HepG2 (cell line): ENCODE measurements around the gene SH3GL1. TPM values are rescaled to one million over a fixed set of nuclear protein-coding genes. Genes with fewer than 3 reads are reported as not detected.
A peak's percentile ranks its signal among the peaks of the same experiment; 100 is the strongest.

Experiments
- GFI1 ChIP-seq: sonication (generic); formaldehyde crosslinking; IDR thresholded peaks from 2 replicates; pipeline ENCODE4 v1.5.0; 2020; ENCODE audit warnings: missing genetic modification reagents, mild to moderate bottlenecking, borderline replicate concordance
- GLI4 ChIP-seq: sonication (generic); formaldehyde crosslinking; IDR thresholded peaks from 2 replicates; pipeline ENCODE4 v1.5.1; 2020; ENCODE audit warnings: missing genetic modification reagents, mild to moderate bottlenecking, moderate library complexity, borderline replicate concordance
- HIC2 ChIP-seq: sonication (generic); formaldehyde crosslinking; IDR thresholded peaks from 2 replicates; pipeline ENCODE4 v1.9.0; 2022; ENCODE audit warnings: low read depth, missing genetic modification reagents
- HNF4A ChIP-seq: sonication (generic); formaldehyde crosslinking; IDR thresholded peaks from 2 replicates; pipeline ENCODE4 v1.4.0; 2020; ENCODE audit warnings: missing genetic modification reagents
- MED1 ChIP-seq: sonication (generic); formaldehyde crosslinking; IDR thresholded peaks from 2 replicates; pipeline ENCODE4 v1.4.0; 2020; ENCODE audit warnings: missing genetic modification reagents
- MIXL1 ChIP-seq: IDR thresholded peaks from 2 replicates; pipeline ENCODE4 v1.6.1; 2016
- NR2F6 ChIP-seq, 2 experiments: IDR thresholded peaks; 2 replicates each; pipeline ENCODE4 v1.6.1; 2016; ENCODE audit warnings: antibody characterized with exemption in 1 of 2, mild to moderate bottlenecking in 1 of 2
- SALL1 ChIP-seq: sonication (generic); formaldehyde crosslinking; IDR thresholded peaks from 2 replicates; pipeline ENCODE4 v1.8.0; 2022; ENCODE audit warnings: mild to moderate bottlenecking, missing genetic modification reagents
- TBP ChIP-seq: sonication (generic); formaldehyde crosslinking; IDR thresholded peaks from 2 replicates; pipeline ENCODE4 v1.5.0; 2020; ENCODE audit warnings: missing genetic modification reagents
- UBTF ChIP-seq: sonication (generic); formaldehyde crosslinking; IDR thresholded peaks from 2 replicates; pipeline ENCODE4 v1.4.0; 2020; ENCODE audit warnings: mild to moderate bottlenecking, missing genetic modification reagents
- XRCC5 ChIP-seq: fragments of 200-400 bp; formaldehyde crosslinking; optimal IDR thresholded peaks from 2 replicates; pipeline ENCODE3; 2017; ENCODE audit warnings: mild to moderate bottlenecking, low read length
- ZBTB20 ChIP-seq: sonication (generic); formaldehyde crosslinking; IDR thresholded peaks from 2 replicates; pipeline ENCODE4 v1.8.1; 2023; ENCODE audit warnings: missing genetic modification reagents, low read depth, mild to moderate bottlenecking, borderline replicate concordance
- ZFP41 ChIP-seq: sonication (generic); formaldehyde crosslinking; IDR thresholded peaks from 2 replicates; pipeline ENCODE4 v1.4.0; 2020; ENCODE audit warnings: mild to moderate bottlenecking, missing genetic modification reagents, borderline replicate concordance
- ZFP91 ChIP-seq: sonication (generic); formaldehyde crosslinking; IDR thresholded peaks from 2 replicates; pipeline ENCODE4 v1.9.0; 2022; ENCODE audit warnings: missing genetic modification reagents, mild to moderate bottlenecking, borderline replicate concordance
- ZNF280B ChIP-seq: sonication (generic); formaldehyde crosslinking; IDR thresholded peaks from 2 replicates; pipeline ENCODE4 v1.5.0; 2020; ENCODE audit warnings: missing genetic modification reagents, mild to moderate bottlenecking, borderline replicate concordance
- ZNF513 ChIP-seq: sonication (generic); formaldehyde crosslinking; conservative IDR thresholded peaks from 2 replicates; pipeline ENCODE4 v1.5.0; 2020; ENCODE audit warnings: missing genetic modification reagents
- ZNF563 ChIP-seq: sonication (generic); formaldehyde crosslinking; IDR thresholded peaks from 2 replicates; pipeline ENCODE4 v1.8.0; 2022; ENCODE audit warnings: mild to moderate bottlenecking, moderate library complexity, missing genetic modification reagents
- ZNF780A ChIP-seq: sonication (generic); formaldehyde crosslinking; IDR thresholded peaks from 2 replicates; pipeline ENCODE4 v1.8.0; 2022; ENCODE audit warnings: mild to moderate bottlenecking, missing genetic modification reagents, moderate library complexity
- ZNF788 ChIP-seq: sonication (generic); formaldehyde crosslinking; IDR thresholded peaks from 2 replicates; pipeline ENCODE4 v1.5.0; 2020; ENCODE audit warnings: mild to moderate bottlenecking, missing genetic modification reagents, borderline replicate concordance
- polyA plus RNA-seq, 8 experiments: library from polyadenylated mRNA; depleted of rRNA in 3 of 8; stranded (reverse) in 7 of 8; unstranded in 1 of 8; fragments of >200 nt; fragmentation: Illumina TruSeq in 4 of 8; extraction: Trizol in 4 of 8; gene quantifications; 2 replicates each; pipeline versions ENCODE4 v1.2.1 to v1.2.3, GENCODE V29; 2011 to 2016; ENCODE audit warnings: low read depth in 4 of 8, missing spikeins in 1 of 8, mixed read lengths in 1 of 8; ENCODE audit not compliant: insufficient read depth in 1 of 8
- total RNA-seq, 5 experiments: library from RNA; depleted of rRNA; stranded (reverse); fragments of >200 nt; fragmentation: Illumina TruSeq; extraction: Trizol; gene quantifications; 2 replicates each; pipeline ENCODE4 v1.2.3, GENCODE V29; 2016; ENCODE audit warnings: low read depth in 1 of 5

SH3GL1 gene
- total and polyA plus RNA-seq, 2 of the 13 experiments (the other 11 are each of a cell fraction or from before 2014, with no cell fraction given), result 33.0 to 45.1 TPM

GRCh38 chr19:4385291-4386040, 14.9 kb downstream of the SH3GL1 start (continued):
- TF ChIP-seq SALL1 (CRISPR knock-in tag), result peak; percentile 46; the same call in 1 of the 2 replicates
- peak; percentile 82 for TF ChIP-seq GFI1 (CRISPR knock-in tag)
- peak; percentile 40; the same call in 1 of the 2 replicates for TF ChIP-seq GLI4 (CRISPR knock-in tag)
- peak; percentile 91 for TF ChIP-seq HNF4A (CRISPR knock-in tag)
- no peak for TF ChIP-seq ZBTB20 (CRISPR knock-in tag)
- no peak for TF ChIP-seq MIXL1
- peak; percentile 13; the same call in 1 of the 2 replicates for TF ChIP-seq ZFP91 (CRISPR knock-in tag)
- peak; percentile 26; the same call in 1 of the 2 replicates for TF ChIP-seq ZNF788
- no peak for TF ChIP-seq ZFP41 (CRISPR knock-in tag)
- TF ChIP-seq UBTF (CRISPR knock-in tag), result no peak; the same call in 1 of the 2 replicates
- TF ChIP-seq XRCC5, result peak; percentile 35
- TF ChIP-seq HIC2 (CRISPR knock-in tag), result peak; percentile 53; the same call in 1 of the 2 replicates
- TF ChIP-seq MED1 (CRISPR knock-in tag), result peak; percentile 51; the same call in 1 of the 2 replicates
- TF ChIP-seq ZNF513, result no peak
- TF ChIP-seq ZNF280B (CRISPR knock-in tag), result no peak
- TF ChIP-seq NR2F6 (IDR thresholded peaks at IDR 0.05), result no peak
- peak; percentile 32; the same call in 1 of the 2 replicates for TF ChIP-seq NR2F6 (CRISPR knock-in tag; IDR thresholded peaks at IDR 0.05)
- no peak for TF ChIP-seq TBP (CRISPR knock-in tag)
- TF ChIP-seq ZNF563 (CRISPR knock-in tag), result no peak
- TF ChIP-seq ZNF780A (CRISPR knock-in tag), result no peak
